ENCODE measurements around the gene GPC3. TPM values are rescaled to one million over a fixed set of nuclear protein-coding genes. Genes with fewer than 3 reads are reported as not detected.
"Not testable (repeated sequence)": the region's sequence is repeated elsewhere in the genome, so short reads cannot be mapped to it uniquely, and the experiment has no call there.

The GPC3 gene
- total and polyA plus RNA-seq, 2 donors, result 22.1 to 192 TPM

- DNase-seq (ENCODE audit: extremely low spot score), result no peak
Measured at GRCh38 chrX:133745349-133745748, 240.0 kb downstream of the GPC3 start.

DNA sequence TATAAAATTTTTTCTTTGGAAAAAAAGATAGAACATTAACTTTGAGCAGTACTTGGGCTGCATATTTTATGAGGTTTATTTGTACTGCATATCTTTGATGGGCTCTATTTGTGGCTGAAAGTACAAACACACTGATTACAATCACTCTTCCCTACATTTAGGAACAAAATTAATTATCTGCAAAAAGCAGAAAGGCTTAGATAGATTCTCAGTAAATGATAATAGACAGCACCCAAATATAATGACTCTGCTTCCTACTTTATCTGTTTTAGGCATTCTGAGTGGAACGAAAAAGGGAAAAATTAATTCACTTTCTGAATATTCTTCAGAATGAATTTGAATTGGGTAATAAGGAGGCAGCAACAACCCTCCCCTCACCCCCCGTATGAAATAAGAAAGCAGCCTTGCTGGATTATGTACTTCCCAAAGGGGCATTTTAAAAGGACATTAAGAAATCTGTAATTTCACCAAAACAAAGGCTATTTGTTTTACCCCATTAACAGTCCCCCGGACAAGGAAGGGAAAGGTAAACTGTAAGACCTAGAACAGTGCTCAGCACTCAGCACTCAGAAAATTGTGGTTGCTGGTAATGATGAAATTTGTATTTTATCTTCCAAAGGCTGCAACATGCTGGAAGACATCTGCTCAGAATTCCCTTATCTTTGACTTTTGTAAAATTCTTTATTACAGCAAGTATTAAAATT, 242.6 kb downstream of the GPC3 start:
- Histone ChIP-seq H3K4me1 (ENCODE audit: insufficient read depth) (no peaks in the 10 kb centered on the region), H3K27ac (ENCODE audit: low read depth) (no peak overlapping the region), H3K4me3 (ENCODE audit: low read depth, low read length) (no peak overlapping the region), H3K36me3 (ENCODE audit: insufficient read depth) (no peaks in the 10 kb centered on the region)
- WGBS, result 52% methylated on average over 3 of the region's 3 CpGs
- no peak for DNase-seq (ENCODE audit: extremely low spot score)

More at GRCh38 chrX:133745349-133745748, 240.0 kb downstream of the GPC3 start:
- Histone ChIP-seq H3K4me1 (ENCODE audit: insufficient read depth) (no peaks in the 10 kb centered on the region), H3K27ac (ENCODE audit: low read depth) (no peak overlapping the region), H3K4me3 (ENCODE audit: low read depth, low read length) (no peak overlapping the region), H3K36me3 (ENCODE audit: insufficient read depth) (no peaks in the 10 kb centered on the region)

- H3K4me1 ChIP-seq (ENCODE audit: insufficient read depth), result no peaks in the 10 kb centered on the region
- DNase-seq (ENCODE audit: extremely low spot score), result no peak
- H3K36me3 ChIP-seq (ENCODE audit: insufficient read depth), result no peaks in the 10 kb centered on the region
- no peak overlapping the region for H3K27ac ChIP-seq (ENCODE audit: low read depth)
- H3K4me3 ChIP-seq (ENCODE audit: low read depth, low read length), result no peak overlapping the region
- WGBS, result 86% methylated on average over 2 of the region's 2 CpGs
Measured at GRCh38 chrX:133741303-133741702, 244.1 kb downstream of the GPC3 start.

DNA sequence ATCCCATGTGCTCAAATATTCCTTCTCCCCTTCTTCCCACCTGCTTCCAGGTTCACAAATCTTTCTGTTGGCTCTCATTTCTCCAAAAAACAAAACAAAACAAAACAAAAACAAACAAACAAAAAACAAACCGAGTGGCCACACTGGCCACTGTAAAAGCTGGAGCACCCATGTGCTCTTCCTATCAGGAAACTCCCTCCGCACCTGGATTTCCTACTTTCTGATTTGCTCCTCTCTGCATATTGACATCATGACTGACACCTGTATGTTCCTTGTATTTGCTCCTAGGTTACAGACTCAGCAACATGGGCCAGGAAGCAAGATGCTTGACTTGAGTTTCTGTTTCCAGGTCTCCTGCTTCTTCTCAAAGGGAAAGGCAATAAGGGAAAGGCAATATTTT, 258.8 kb downstream of the GPC3 start:
- no peak for DNase-seq (ENCODE audit: extremely low spot score)
- 65% methylated on average over 2 of the region's 2 CpGs for WGBS
- no peak overlapping the region for H3K4me3 ChIP-seq (ENCODE audit: low read depth, low read length)
- no peak overlapping the region for H3K27ac ChIP-seq (ENCODE audit: low read depth)
- H3K36me3 ChIP-seq (ENCODE audit: insufficient read depth), result no peaks in the 10 kb centered on the region
- H3K4me1 ChIP-seq (ENCODE audit: insufficient read depth), result no peaks in the 10 kb centered on the region

DNA sequence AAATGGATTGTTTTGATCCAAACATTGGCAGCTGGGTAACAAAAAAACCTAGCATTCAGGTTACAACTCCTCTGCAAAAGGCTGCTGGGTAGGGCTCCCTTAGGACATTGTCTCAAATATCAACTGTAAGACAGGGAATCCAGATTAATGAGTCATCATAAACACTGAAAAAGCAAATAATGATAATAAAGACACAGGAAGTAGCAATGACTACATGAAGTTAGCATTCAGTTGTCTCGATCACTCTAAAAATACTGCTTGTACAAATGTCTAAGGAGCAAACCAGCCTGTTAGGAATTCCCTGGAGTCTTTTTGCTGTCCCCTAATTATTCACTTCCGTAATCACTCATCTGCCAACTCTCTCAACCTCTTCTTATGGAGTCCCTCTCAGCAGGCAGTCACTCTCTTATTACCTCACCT, 259.2 kb downstream of the GPC3 start:
- no peak for DNase-seq (ENCODE audit: extremely low spot score)
- no peaks in the 10 kb centered on the region for H3K4me1 ChIP-seq (ENCODE audit: insufficient read depth)
- no peaks in the 10 kb centered on the region for H3K36me3 ChIP-seq (ENCODE audit: insufficient read depth)
- no peak overlapping the region for H3K27ac ChIP-seq (ENCODE audit: low read depth)
- no peak overlapping the region for H3K4me3 ChIP-seq (ENCODE audit: low read depth, low read length)
- 23% methylated on average over 2 of the region's 2 CpGs for WGBS

DNA sequence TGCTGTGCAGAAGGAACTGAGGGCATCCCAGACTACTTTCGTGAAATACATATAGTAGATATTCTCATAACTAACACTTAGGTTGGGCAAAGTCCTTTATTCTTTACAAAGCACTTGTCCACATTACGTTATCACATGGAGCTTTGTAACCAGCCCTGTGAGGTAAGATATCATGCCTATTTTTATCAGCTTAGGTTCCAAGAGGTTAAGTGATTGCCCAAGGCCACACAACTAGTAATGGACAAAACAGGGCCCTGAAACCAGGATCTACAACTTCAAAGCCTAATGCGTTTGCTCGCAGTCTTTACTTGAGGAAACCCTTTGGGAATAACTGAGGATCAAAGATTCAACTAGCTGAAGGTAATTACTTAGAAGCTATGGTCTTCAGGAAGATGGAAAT, 261.5 kb downstream of the GPC3 start:
- no peaks in the 10 kb centered on the region for H3K36me3 ChIP-seq (ENCODE audit: insufficient read depth)
- H3K4me1 ChIP-seq (ENCODE audit: insufficient read depth), result no peaks in the 10 kb centered on the region
- no peak overlapping the region for H3K27ac ChIP-seq (ENCODE audit: low read depth)
- no peak for DNase-seq (ENCODE audit: extremely low spot score)
- 96% methylated on average over 4 of the region's 4 CpGs for WGBS
- no peak overlapping the region for H3K4me3 ChIP-seq (ENCODE audit: low read depth, low read length)

- Histone ChIP-seq H3K4me3 (ENCODE audit: low read depth, low read length) (no peak overlapping the region), H3K4me1 (ENCODE audit: insufficient read depth) (no peaks in the 10 kb centered on the region), H3K36me3 (ENCODE audit: insufficient read depth) (no peaks in the 10 kb centered on the region), H3K27ac (ENCODE audit: low read depth) (no peak overlapping the region)
- DNase-seq (ENCODE audit: extremely low spot score), result no peak
- WGBS, result 88% methylated on average over 4 of the region's 4 CpGs
Measured at GRCh38 chrX:133722756-133723155, 262.6 kb downstream of the GPC3 start.

DNA sequence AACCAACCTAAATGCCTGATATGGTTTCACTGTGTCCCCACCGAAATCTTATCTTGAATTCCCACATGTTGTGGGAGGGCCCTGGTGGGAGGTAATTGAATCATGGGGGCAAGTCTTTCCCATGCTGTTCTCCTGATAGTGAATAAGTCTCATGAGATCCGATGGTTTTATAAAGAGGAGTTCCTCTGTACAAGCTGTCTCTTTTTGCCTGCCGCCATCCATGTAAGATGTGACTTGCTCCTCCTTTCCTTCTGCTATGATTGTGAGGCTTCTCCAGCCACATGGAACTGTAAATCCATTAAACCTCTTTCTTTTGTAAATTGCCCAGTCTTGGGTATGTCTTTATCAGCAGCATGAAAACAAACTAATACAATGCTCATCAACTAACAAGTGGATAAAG, 265.1 kb downstream of the GPC3 start:
- WGBS, result 90% methylated on average over 3 of the region's 3 CpGs
- H3K4me1 ChIP-seq (ENCODE audit: insufficient read depth); H3K4me3 ChIP-seq (ENCODE audit: low read depth, low read length); DNase-seq (ENCODE audit: extremely low spot score); H3K36me3 ChIP-seq (ENCODE audit: insufficient read depth); H3K27ac ChIP-seq (ENCODE audit: low read depth): not testable (repeated sequence)

- 100% methylated on average over 1 of the region's 1 CpG for WGBS
- DNase-seq (ENCODE audit: extremely low spot score), result no peak
- Histone ChIP-seq H3K27ac (ENCODE audit: low read depth) (no peak overlapping the region), H3K4me1 (ENCODE audit: insufficient read depth) (no peaks in the 10 kb centered on the region), H3K36me3 (ENCODE audit: insufficient read depth) (no peaks in the 10 kb centered on the region), H3K4me3 (ENCODE audit: low read depth, low read length) (no peak overlapping the region)
Measured at GRCh38 chrX:133715715-133716114, 269.7 kb downstream of the GPC3 start.

- no peaks in the 10 kb centered on the region for H3K4me1 ChIP-seq (ENCODE audit: insufficient read depth)
- DNase-seq (ENCODE audit: extremely low spot score), result no peak
- no peak overlapping the region for H3K4me3 ChIP-seq (ENCODE audit: low read depth, low read length)
- WGBS, result 80% methylated on average over 1 of the region's 1 CpG
- no peaks in the 10 kb centered on the region for H3K36me3 ChIP-seq (ENCODE audit: insufficient read depth)
- H3K27ac ChIP-seq (ENCODE audit: low read depth), result no peak overlapping the region
Measured at GRCh38 chrX:133709501-133709900, 275.9 kb downstream of the GPC3 start.

DNA sequence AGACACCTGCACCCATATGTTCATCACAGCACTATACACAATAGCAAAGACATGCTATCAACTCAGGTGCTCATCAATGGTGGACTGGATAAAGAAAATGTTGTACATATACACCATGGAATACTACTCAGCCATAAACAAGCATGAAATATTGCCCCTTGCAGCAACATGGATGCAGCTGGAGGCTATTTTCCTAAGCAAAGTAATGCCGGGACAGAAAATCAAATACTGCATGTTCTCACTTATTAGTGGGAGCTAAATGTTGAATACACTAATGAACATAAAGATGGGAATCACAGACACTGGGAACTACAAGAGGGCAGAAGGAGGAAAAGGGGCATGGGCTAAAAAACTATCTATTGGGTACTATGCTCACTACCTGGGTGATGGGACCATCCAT, 278.5 kb downstream of the GPC3 start:
- Histone ChIP-seq H3K36me3 (ENCODE audit: insufficient read depth) (no peaks in the 10 kb centered on the region), H3K4me1 (ENCODE audit: insufficient read depth) (no peaks in the 10 kb centered on the region), H3K27ac (ENCODE audit: low read depth) (no peak overlapping the region), H3K4me3 (ENCODE audit: low read depth, low read length) (no peak overlapping the region)
- DNase-seq (ENCODE audit: extremely low spot score), result no peak
- 95% methylated on average over 1 of the region's 1 CpG for WGBS

GRCh38 chrX:133702230-133702629, 283.2 kb downstream of the GPC3 start:
- no peak for DNase-seq (ENCODE audit: extremely low spot score)
- no peaks in the 10 kb centered on the region for H3K36me3 ChIP-seq (ENCODE audit: insufficient read depth)
- no peak overlapping the region for H3K27ac ChIP-seq (ENCODE audit: low read depth)
- H3K4me1 ChIP-seq (ENCODE audit: insufficient read depth), result no peaks in the 10 kb centered on the region
- no peak overlapping the region for H3K4me3 ChIP-seq (ENCODE audit: low read depth, low read length)

DNA sequence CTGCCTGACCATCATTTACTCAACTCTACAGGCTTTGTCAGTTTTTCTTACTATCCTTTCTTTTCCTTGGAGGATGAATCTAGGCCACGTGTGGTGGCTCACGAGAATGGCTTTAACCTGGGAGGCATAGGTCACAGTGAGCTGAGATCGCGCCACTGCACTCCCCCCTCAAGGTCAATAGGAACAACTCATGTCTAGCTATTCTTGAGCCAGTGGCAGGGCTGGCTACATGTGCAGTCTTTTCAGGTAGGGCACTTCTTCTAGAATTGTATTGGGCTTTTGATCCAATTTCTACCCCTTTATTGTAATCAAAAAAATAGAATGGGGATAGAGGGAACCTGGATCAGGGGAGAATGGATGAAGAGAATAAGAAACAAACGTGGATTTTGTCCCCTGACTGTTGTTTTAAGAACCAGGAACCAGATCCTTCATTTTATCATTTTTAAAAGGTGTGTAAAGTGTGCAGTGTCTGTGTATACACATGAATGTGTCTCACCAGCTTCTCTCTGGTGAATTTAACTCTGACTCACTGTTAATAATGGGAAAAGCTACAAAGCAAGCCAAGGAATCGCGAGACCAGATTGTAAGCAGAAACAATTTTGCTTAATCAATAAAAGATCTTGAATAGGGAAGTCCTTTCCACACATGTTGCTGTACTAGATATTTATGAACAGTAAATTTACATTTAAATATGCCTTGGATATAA, 286.2 kb downstream of the GPC3 start:
- Histone ChIP-seq H3K27ac (ENCODE audit: low read depth) (no peak overlapping the region), H3K36me3 (ENCODE audit: insufficient read depth) (no peaks in the 10 kb centered on the region), H3K4me3 (ENCODE audit: low read depth, low read length) (no peak overlapping the region), H3K4me1 (ENCODE audit: insufficient read depth) (no peaks in the 10 kb centered on the region)
- 88% methylated on average over 7 of the region's 7 CpGs for WGBS
- DNase-seq (ENCODE audit: extremely low spot score), result no peak

DNA sequence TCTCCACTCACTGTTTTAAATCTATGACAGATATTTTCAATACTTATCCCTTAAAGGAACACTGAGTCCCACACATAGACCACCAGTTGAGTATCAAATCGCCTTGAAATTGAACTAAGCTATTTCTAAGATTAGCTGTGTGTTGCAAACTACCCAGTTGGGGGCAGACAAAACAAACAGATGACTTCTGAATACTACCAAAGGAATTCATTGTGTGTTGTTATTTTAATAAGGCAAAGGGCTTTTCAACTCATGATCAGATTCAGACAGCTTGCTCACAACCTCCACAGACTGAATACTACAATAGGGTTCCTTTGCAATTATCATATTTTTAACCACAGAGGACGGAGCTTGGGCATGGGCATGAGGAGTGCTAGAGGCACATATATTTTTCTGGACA, 287.1 kb downstream of the GPC3 start:
- 60% methylated on average over 2 of the region's 2 CpGs for WGBS
- Histone ChIP-seq H3K4me3 (ENCODE audit: low read depth, low read length) (no peak overlapping the region), H3K4me1 (ENCODE audit: insufficient read depth) (no peaks in the 10 kb centered on the region), H3K27ac (ENCODE audit: low read depth) (no peak overlapping the region), H3K36me3 (ENCODE audit: insufficient read depth) (no peaks in the 10 kb centered on the region)
- no peak for DNase-seq (ENCODE audit: extremely low spot score)
